K562 (cell line): Measurements from ENCODE around the gene SCARF2. TPM values are rescaled to one million over a fixed set of nuclear protein-coding genes. Genes with fewer than 3 reads are reported as not detected.

ENCODE experiments used
- ATF3 ChIP-seq, 2 experiments: fragments of 450-650 bp in 1 of 2; sonication (generic) in 1 of 2; formaldehyde crosslinking in 1 of 2; IDR thresholded peaks in 1 of 2; conservative IDR thresholded peaks in 1 of 2; 2 replicates each; pipeline versions ENCODE4 v1.6.1 to v1.8.1; 2016 to 2023; ENCODE audit warnings: mild to moderate bottlenecking in 2 of 2, moderate library complexity in 2 of 2, inconsistent platforms in 1 of 2, missing genetic modification reagents in 1 of 2
- CBFA2T2 ChIP-seq: fragments of 450-650 bp; conservative IDR thresholded peaks from 2 replicates; pipeline ENCODE4 v1.6.1; 2017; ENCODE audit warnings: mild to moderate bottlenecking
- E2F6 ChIP-seq, 2 experiments: IDR thresholded peaks; 2 replicates each; pipeline ENCODE4 v1.6.1; 2011; ENCODE audit warnings: borderline replicate concordance in 1 of 2, control low read depth in 1 of 2, low read depth in 1 of 2, low read length in 1 of 2, mild to moderate bottlenecking in 1 of 2, mixed read lengths in 1 of 2, moderate library complexity in 1 of 2; ENCODE audit not compliant: insufficient read depth in 1 of 2, insufficient read length in 1 of 2, poor library complexity in 1 of 2, severe bottlenecking in 1 of 2; ENCODE audit errors: extremely low read depth in 1 of 2
- EZH2 ChIP-seq: IDR thresholded peaks from 2 replicates; pipeline ENCODE4 v1.6.1; 2012; ENCODE audit warnings: low read depth, mild to moderate bottlenecking, inconsistent platforms, low read length, borderline replicate concordance
- GABPB2 ChIP-seq: fragments of 250-450 bp; sonication (Bioruptor Pico); conservative IDR thresholded peaks from 2 replicates; pipeline ENCODE4 v1.5.1; 2021; ENCODE audit warnings: mild to moderate bottlenecking
- HINFP ChIP-seq: fragments of 450-650 bp; conservative IDR thresholded peaks from 2 replicates; pipeline ENCODE4 v1.6.1; 2016; ENCODE audit warnings: missing genetic modification characterization, low read depth, mild to moderate bottlenecking, control low read depth, missing compliant biosample characterization
- KDM4B ChIP-seq, 2 experiments: fragments of 450-650 bp in 1 of 2; sonication (generic) in 1 of 2; IDR thresholded peaks; 2 replicates each; pipeline ENCODE4 v1.6.1; 2016 to 2017; ENCODE audit warnings: borderline replicate concordance in 2 of 2, antibody characterized with exemption in 1 of 2, low read depth in 1 of 2, mild to moderate bottlenecking in 1 of 2
- NR1H2 ChIP-seq: sonication (generic); formaldehyde crosslinking; IDR thresholded peaks from 2 replicates; pipeline ENCODE4 v1.4.0; 2020; ENCODE audit warnings: mild to moderate bottlenecking, missing genetic modification reagents
- SETDB1 ChIP-seq: IDR thresholded peaks from one replicate; pipeline ENCODE4 v1.6.1; 2012; ENCODE audit warnings: low read length, control low read depth, inconsistent platforms
- TEAD1 ChIP-seq, 2 experiments: fragments of 450-650 bp in 1 of 2; sonication (generic) in 1 of 2; formaldehyde crosslinking; IDR thresholded peaks; 2 replicates each; pipeline versions ENCODE4 v1.4.0 to v1.8.0; 2020 to 2022; ENCODE audit warnings: mild to moderate bottlenecking in 2 of 2, missing genetic modification reagents in 1 of 2
- ZBTB7A ChIP-seq: IDR thresholded peaks from 2 replicates; pipeline ENCODE4 v1.6.1; 2011; ENCODE audit warnings: low read depth, mild to moderate bottlenecking, low read length, moderate library complexity, borderline replicate concordance; ENCODE audit not compliant: control insufficient read depth
- ZNF668 ChIP-seq: fragments of 250-450 bp; sonication (Bioruptor Pico); IDR thresholded peaks from 2 replicates; pipeline ENCODE4 v1.8.0; 2022; ENCODE audit warnings: mild to moderate bottlenecking, inconsistent platforms
- polyA plus RNA-seq, 8 experiments: library from polyadenylated mRNA; depleted of rRNA in 4 of 8; stranded (reverse) in 5 of 8; unstranded in 3 of 8; fragments of >200 nt; fragmentation: Nextera tagmentation in 2 of 8; fragmentation: Illumina TruSeq in 1 of 8; extraction: Ambion mirVana in 2 of 8; extraction: Trizol in 1 of 8; gene quantifications; 2 replicates each; pipeline versions ENCODE4 v1.2.1 to v1.2.3, GENCODE V29; 2011 to 2014; ENCODE audit warnings: inconsistent platforms in 1 of 8, missing spikeins in 1 of 8
- total RNA-seq, 7 experiments: library from RNA; depleted of rRNA in 6 of 7; stranded (reverse); fragments of >200 nt in 6 of 7; fragmentation: Illumina TruSeq in 2 of 7; extraction: Trizol in 2 of 7; gene quantifications; 2 replicates each; pipeline versions ENCODE4 v1.2.1 to v1.2.3, GENCODE V29; 2011 to 2021; ENCODE audit warnings: low replicate concordance in 1 of 7
- TF ChIP-seq, protein P1 (sequence below): sonication (generic); formaldehyde crosslinking; IDR thresholded peaks from 2 replicates; pipeline ENCODE4 v1.8.1; 2023; ENCODE audit warnings: mild to moderate bottlenecking, missing genetic modification reagents, moderate library complexity

Gene SCARF2
- total and polyA plus RNA-seq, 9 of the 15 experiments (the other 6 are each of a cell fraction or from before 2014, with no cell fraction given): 0.06 to 0.32 (median 0.21) TPM; not detected in 5

- TF ChIP-seq TEAD1 (CRISPR knock-in tag; IDR thresholded peaks at IDR 0.05): 0 out of 4 replicates have a peak, but pooled peaks of 1 of the 2 experiments have one; percentile 78
- TF ChIP-seq KDM4B (IDR thresholded peaks at IDR 0.05; ENCODE audit: borderline replicate concordance in 2 of 2, low read depth in 1 of 2): no peak
- TF ChIP-seq ATF3 (IDR thresholded peaks at IDR 0.05): no peak; the same call in 1 of the 2 replicates
- TF ChIP-seq ATF3 (CRISPR knock-in tag; conservative IDR thresholded peaks at IDR 0.05): 0 out of 2 replicates have a peak, but pooled peaks have one; percentile 61
- peak; percentile 76; the same call in 1 of the 2 replicates for TF ChIP-seq ZBTB7A
- TF ChIP-seq E2F6 (IDR thresholded peaks at IDR 0.05; ENCODE audit: borderline replicate concordance in 1 of 2, extremely low read depth in 1 of 2, insufficient read depth in 1 of 2, insufficient read length in 1 of 2, low read depth in 1 of 2, low read length in 1 of 2, poor library complexity in 1 of 2, severe bottlenecking in 1 of 2): peak; percentile 77 to 80
- no peak for TF ChIP-seq HINFP (tag)
- TF ChIP-seq, protein P1, sequence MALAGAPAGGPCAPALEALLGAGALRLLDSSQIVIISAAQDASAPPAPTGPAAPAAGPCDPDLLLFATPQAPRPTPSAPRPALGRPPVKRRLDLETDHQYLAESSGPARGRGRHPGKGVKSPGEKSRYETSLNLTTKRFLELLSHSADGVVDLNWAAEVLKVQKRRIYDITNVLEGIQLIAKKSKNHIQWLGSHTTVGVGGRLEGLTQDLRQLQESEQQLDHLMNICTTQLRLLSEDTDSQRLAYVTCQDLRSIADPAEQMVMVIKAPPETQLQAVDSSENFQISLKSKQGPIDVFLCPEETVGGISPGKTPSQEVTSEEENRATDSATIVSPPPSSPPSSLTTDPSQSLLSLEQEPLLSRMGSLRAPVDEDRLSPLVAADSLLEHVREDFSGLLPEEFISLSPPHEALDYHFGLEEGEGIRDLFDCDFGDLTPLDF: peak; percentile 57; the same call in 1 of the 2 replicates
- TF ChIP-seq SETDB1: no peak
- TF ChIP-seq NR1H2 (CRISPR knock-in tag): peak; percentile 34; the same call in 1 of the 2 replicates
- no peak for TF ChIP-seq ZNF668 (CRISPR knock-in tag)
- 0 out of 2 replicates have a peak, but pooled peaks have one; percentile 62 for TF ChIP-seq GABPB2 (CRISPR knock-in tag)
- peak; percentile 27; the same call in 1 of the 2 replicates for TF ChIP-seq EZH2
- no peak for TF ChIP-seq CBFA2T2
These were observed 7.4 kb downstream of the SCARF2 start (continued) for GRCh38 chr22:20430101-20430719.
